Measurements from ENCODE around the gene MGMT. TPM values are rescaled to one million over a fixed set of nuclear protein-coding genes. Genes with fewer than 3 reads are reported as not detected.

Gene MGMT
- polyA plus RNA-seq, 1 donor from 2014 or later: 0.94 TPM

GRCh38 chr10:129792864-129793263, 325.8 kb downstream of the MGMT start:
- no peak overlapping the region for H3K9ac ChIP-seq (ENCODE audit: low read length)
- no peaks in the 10 kb centered on the region for H3F3A ChIP-seq (ENCODE audit: insufficient read depth, low read length, poor library complexity, severe bottlenecking)
- H3K9me2 ChIP-seq (ENCODE audit: insufficient read depth, low read length): no peaks in the 10 kb centered on the region
- H3K27ac ChIP-seq (ENCODE audit: low read length): no peak overlapping the region
- no peak overlapping the region for H3K4me2 ChIP-seq (ENCODE audit: low read length)
- H3K4me3 ChIP-seq (ENCODE audit: low read length): no peak overlapping the region
- H3K36me3 ChIP-seq (ENCODE audit: insufficient read depth, low read length): no peaks in the 10 kb centered on the region
- no peak overlapping the region for H2AFZ ChIP-seq (ENCODE audit: low read depth, low read length)
- TF ChIP-seq EZH2 (IDR thresholded peaks at IDR 0.05; ENCODE audit: borderline replicate concordance, insufficient read depth, low read length, poor library complexity, severe bottlenecking): no peak
- no peaks in the 10 kb centered on the region for H4K20me1 ChIP-seq (ENCODE audit: insufficient read depth)
- no peaks in the 10 kb centered on the region for H3K9me3 ChIP-seq (ENCODE audit: low read length)
- no peaks in the 10 kb centered on the region for H3K79me2 ChIP-seq (replicated peaks; ENCODE audit: insufficient read depth, low read length)
- H3K27me3 ChIP-seq (ENCODE audit: insufficient read depth, low read depth, low read length): no peaks in the 10 kb centered on the region

GRCh38 chr10:129793479-129793878, 326.4 kb downstream of the MGMT start:
- Histone ChIP-seq H3K79me2 (replicated peaks; ENCODE audit: insufficient read depth, low read length) (no peaks in the 10 kb centered on the region), H3F3A (ENCODE audit: insufficient read depth, low read length, poor library complexity, severe bottlenecking) (no peaks in the 10 kb centered on the region), H3K4me3 (ENCODE audit: low read length) (no peak overlapping the region), H3K27me3 (ENCODE audit: insufficient read depth, low read depth, low read length) (no peaks in the 10 kb centered on the region), H2AFZ (ENCODE audit: low read depth, low read length) (no peak overlapping the region), H3K9ac (ENCODE audit: low read length) (no peak overlapping the region), H3K9me2 (ENCODE audit: insufficient read depth, low read length) (no peaks in the 10 kb centered on the region), H3K27ac (ENCODE audit: low read length) (no peak overlapping the region), H3K4me2 (ENCODE audit: low read length) (no peak overlapping the region), H3K36me3 (ENCODE audit: insufficient read depth, low read length) (no peaks in the 10 kb centered on the region), H3K9me3 (ENCODE audit: low read length) (no peaks in the 10 kb centered on the region), H4K20me1 (ENCODE audit: insufficient read depth) (no peaks in the 10 kb centered on the region)
- no peak for TF ChIP-seq CTCF (IDR thresholded peaks at IDR 0.05; ENCODE audit: poor library complexity, severe bottlenecking)
- no peak for TF ChIP-seq SMC3 (conservative IDR thresholded peaks at IDR 0.05; ENCODE audit: poor library complexity)
- no peak for TF ChIP-seq EZH2 (IDR thresholded peaks at IDR 0.05; ENCODE audit: borderline replicate concordance, insufficient read depth, low read length, poor library complexity, severe bottlenecking)
- TF ChIP-seq RAD21 (conservative IDR thresholded peaks at IDR 0.05): no peak
- TF ChIP-seq MXI1 (conservative IDR thresholded peaks at IDR 0.05; ENCODE audit: poor library complexity, severe bottlenecking): no peak
- TF ChIP-seq POLR2AphosphoS5 (IDR thresholded peaks at IDR 0.05): no peak
- TF ChIP-seq EP300 (conservative IDR thresholded peaks at IDR 0.05; ENCODE audit: poor library complexity, severe bottlenecking): no peak
- TF ChIP-seq REST (IDR thresholded peaks at IDR 0.05; ENCODE audit: borderline replicate concordance): no peak
- TF ChIP-seq TAF1 (IDR thresholded peaks at IDR 0.05; ENCODE audit: low read depth): no peak

- Histone ChIP-seq H4K20me1 (ENCODE audit: insufficient read depth) (no peaks in the 10 kb centered on the region), H3K9ac (ENCODE audit: low read length) (no peak overlapping the region), H3K27me3 (ENCODE audit: insufficient read depth, low read depth, low read length) (no peaks in the 10 kb centered on the region), H3K4me3 (ENCODE audit: low read length) (no peak overlapping the region), H2AFZ (ENCODE audit: low read depth, low read length) (no peak overlapping the region), H3K36me3 (ENCODE audit: insufficient read depth, low read length) (no peaks in the 10 kb centered on the region), H3K9me2 (ENCODE audit: insufficient read depth, low read length) (no peaks in the 10 kb centered on the region), H3K27ac (ENCODE audit: low read length) (no peak overlapping the region), H3K4me2 (ENCODE audit: low read length) (no peak overlapping the region), H3F3A (ENCODE audit: insufficient read depth, low read length, poor library complexity, severe bottlenecking) (no peaks in the 10 kb centered on the region), H3K9me3 (ENCODE audit: low read length) (no peaks in the 10 kb centered on the region), H3K79me2 (replicated peaks; ENCODE audit: insufficient read depth, low read length) (no peaks in the 10 kb centered on the region)
- TF ChIP-seq RAD21 (conservative IDR thresholded peaks at IDR 0.05) (no peak), POLR2AphosphoS5 (IDR thresholded peaks at IDR 0.05) (peak; percentile 10)
Observed at GRCh38 chr10:129793996-129794395, 327.0 kb downstream of the MGMT start.

Measured in neural cell (in vitro differentiated cells).